ENCODE measurements around the gene CELF5. TPM values are rescaled to one million over a fixed set of nuclear protein-coding genes. Genes with fewer than 3 reads are reported as not detected.

Gene CELF5
- total RNA-seq, 6 experiments from 2014 or later: 0.07 to 1.6 (median 0.34) TPM

DNA sequence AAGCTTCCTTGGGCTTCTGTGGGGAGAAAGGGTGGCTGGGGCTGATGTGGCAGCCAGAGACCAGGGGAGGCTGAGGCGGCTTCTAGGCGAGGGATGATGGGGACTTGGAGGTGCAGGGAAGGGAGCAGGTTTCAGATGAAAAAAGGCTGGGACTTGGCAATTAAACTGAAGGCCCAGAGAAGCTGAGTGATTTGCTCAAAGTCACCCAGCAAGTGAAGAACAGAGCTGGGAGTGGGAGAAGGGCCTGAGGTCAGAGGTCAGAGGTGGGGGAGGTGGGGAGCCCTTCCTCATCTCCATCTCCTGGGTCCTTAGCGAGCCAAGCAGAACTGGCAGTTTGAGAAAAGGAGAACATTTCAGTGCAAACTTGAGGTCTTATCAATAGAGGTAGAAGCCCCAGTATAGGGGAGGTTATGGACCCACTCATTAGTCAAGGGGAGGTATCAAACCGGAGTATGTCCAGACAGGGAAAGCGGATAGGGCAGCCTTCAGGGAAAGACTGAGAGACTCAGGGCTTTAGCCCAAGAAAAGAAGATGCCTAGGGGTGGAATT, 92.3 kb downstream of the CELF5 start:
- intact Hi-C loops (cut with DNase I): no loop called here
- ATAC-seq (no peak), DNase-seq (no peak)
- Histone ChIP-seq H3K4me3 (no peak overlapping the region), H3K27ac (no peak overlapping the region), H3K27me3 (no peaks in the 10 kb centered on the region), H3K9me3 (no peaks in the 10 kb centered on the region), H3K36me3 (no peaks in the 10 kb centered on the region), H3K4me1 (no peaks in the 10 kb centered on the region)
- TF ChIP-seq POLR2A (IDR thresholded peaks at IDR 0.05): no peak
- TF ChIP-seq, protein P1, sequence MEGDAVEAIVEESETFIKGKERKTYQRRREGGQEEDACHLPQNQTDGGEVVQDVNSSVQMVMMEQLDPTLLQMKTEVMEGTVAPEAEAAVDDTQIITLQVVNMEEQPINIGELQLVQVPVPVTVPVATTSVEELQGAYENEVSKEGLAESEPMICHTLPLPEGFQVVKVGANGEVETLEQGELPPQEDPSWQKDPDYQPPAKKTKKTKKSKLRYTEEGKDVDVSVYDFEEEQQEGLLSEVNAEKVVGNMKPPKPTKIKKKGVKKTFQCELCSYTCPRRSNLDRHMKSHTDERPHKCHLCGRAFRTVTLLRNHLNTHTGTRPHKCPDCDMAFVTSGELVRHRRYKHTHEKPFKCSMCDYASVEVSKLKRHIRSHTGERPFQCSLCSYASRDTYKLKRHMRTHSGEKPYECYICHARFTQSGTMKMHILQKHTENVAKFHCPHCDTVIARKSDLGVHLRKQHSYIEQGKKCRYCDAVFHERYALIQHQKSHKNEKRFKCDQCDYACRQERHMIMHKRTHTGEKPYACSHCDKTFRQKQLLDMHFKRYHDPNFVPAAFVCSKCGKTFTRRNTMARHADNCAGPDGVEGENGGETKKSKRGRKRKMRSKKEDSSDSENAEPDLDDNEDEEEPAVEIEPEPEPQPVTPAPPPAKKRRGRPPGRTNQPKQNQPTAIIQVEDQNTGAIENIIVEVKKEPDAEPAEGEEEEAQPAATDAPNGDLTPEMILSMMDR (IDR thresholded peaks at IDR 0.05): no peak
- 71% methylated on average over 5 of the region's 5 CpGs for WGBS (ENCODE audit: insufficient coverage, low coverage, low lambda C conversion rate, missing lambda C conversion rate)

DNA sequence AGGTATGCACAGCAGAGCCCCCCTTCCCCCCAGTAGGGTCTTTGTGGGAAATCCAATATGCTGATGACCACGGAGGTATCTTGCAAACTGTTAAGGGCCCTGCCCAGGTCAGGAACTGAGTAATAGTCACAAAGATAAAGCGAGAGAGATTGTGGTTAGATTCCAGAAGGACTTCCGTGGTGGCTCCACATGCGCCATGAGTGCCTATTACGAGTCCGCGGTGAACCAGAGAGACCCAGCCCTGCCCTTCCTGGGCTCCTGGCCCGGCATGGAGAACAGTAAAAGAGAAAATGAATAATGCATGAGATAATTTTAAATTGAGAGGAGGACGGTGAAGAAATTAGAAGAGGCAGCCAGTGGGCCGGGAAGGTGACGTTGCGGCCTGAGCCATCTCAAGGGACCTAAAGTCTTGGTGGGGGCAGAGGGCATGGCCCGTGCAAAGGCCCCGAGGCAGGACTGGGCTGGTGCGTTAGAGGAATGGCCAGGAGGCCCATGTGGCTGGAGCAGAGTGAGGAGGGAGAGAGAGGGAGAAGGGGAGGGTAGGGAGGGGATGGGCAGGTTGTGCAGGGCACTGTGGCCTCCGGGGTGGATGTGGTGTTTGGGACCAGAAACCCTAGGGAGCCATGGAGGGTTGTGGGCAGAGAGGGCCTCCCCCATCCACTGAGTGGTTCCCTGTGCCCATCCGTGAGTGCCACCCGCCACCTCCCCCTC, 95.3 kb downstream of the CELF5 start:
- intact Hi-C loops (cut with DNase I): loop anchor here (5.0 to 10.0 kb wide), 2 partner anchors 115 to 158 kb away; no protein-coding TSS in a partner anchor
- TF ChIP-seq, protein P1 (IDR thresholded peaks at IDR 0.05): no peak
- no peak for TF ChIP-seq POLR2A (IDR thresholded peaks at IDR 0.05)
- Histone ChIP-seq H3K4me1 (no peaks in the 10 kb centered on the region), H3K4me3 (no peak overlapping the region), H3K9me3 (no peaks in the 10 kb centered on the region), H3K27ac (no peak overlapping the region), H3K27me3 (no peaks in the 10 kb centered on the region), H3K36me3 (no peaks in the 10 kb centered on the region)
- WGBS (ENCODE audit: insufficient coverage, low coverage, low lambda C conversion rate, missing lambda C conversion rate): 37% methylated on average over 13 of the region's 18 CpGs
- DNase-seq (no peak), ATAC-seq (no peak)

DNA sequence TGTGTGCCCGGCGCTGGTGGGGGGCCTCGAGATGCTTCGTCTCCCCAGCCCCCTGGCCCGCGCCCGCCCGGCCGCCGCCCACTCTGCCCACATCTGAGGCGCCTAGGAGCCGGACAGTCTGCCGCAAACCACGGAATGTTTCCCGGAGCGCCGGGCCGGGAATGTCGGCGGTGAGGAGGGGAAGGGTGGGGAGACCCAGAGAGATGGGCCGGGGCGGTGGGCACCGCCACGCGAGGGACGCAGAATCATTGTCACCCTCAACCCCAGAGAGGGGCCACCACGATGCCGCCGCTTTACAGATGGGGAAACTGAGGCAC, 95.9 kb downstream of the CELF5 start:
- H3K9me3 ChIP-seq: no peaks in the 10 kb centered on the region
- DNase-seq (no peak), ATAC-seq (no peak)
- H3K36me3 ChIP-seq: no peaks in the 10 kb centered on the region
- WGBS (ENCODE audit: insufficient coverage, low coverage, low lambda C conversion rate, missing lambda C conversion rate): 70% methylated on average over 2 of the region's 29 CpGs
- intact Hi-C loops (cut with DNase I): loop anchor here (5.0 to 10.0 kb wide), 2 partner anchors 114 to 157 kb away; no protein-coding TSS in a partner anchor
- no peak overlapping the region for H3K4me3 ChIP-seq
- no peak overlapping the region for H3K27ac ChIP-seq
- TF ChIP-seq, protein P1 (IDR thresholded peaks at IDR 0.05): no peak
- no peak for TF ChIP-seq POLR2A (IDR thresholded peaks at IDR 0.05)
- no peaks in the 10 kb centered on the region for H3K4me1 ChIP-seq
- no peaks in the 10 kb centered on the region for H3K27me3 ChIP-seq

DNA sequence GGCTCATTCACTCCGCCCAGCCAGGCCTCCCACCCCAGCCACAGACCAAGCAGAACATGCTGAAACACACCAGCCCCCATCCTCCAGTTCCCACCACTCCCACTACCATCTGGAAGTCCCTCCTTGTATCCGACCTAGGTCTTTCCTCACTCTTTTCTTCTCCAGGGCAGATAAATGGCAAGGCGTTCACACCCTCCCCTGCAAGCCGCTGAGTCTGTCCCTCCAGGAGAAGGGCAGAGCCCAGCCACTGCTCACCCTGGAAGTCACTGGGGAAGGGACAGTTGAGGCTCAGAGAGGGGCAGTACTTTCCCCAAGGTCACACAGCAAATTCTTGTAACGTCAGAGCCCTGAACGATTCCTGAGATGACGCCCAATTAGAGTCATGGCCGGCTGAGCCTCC, 96.4 kb downstream of the CELF5 start:
- DNase-seq: no peak
- H3K27me3 ChIP-seq: no peaks in the 10 kb centered on the region
- no peaks in the 10 kb centered on the region for H3K36me3 ChIP-seq
- H3K4me3 ChIP-seq: no peak overlapping the region
- H3K9me3 ChIP-seq: no peaks in the 10 kb centered on the region
- H3K4me1 ChIP-seq: no peaks in the 10 kb centered on the region
- TF ChIP-seq, protein P1 (IDR thresholded peaks at IDR 0.05): no peak
- intact Hi-C loops (cut with DNase I): loop anchor here (5.0 to 10.0 kb wide), 2 partner anchors 114 to 156 kb away; no protein-coding TSS in a partner anchor
- H3K27ac ChIP-seq: no peak overlapping the region
- ATAC-seq: no peak
- 41% methylated on average over 5 of the region's 8 CpGs for WGBS (ENCODE audit: insufficient coverage, low coverage, low lambda C conversion rate, missing lambda C conversion rate)

Data from right lobe of liver (tissue), 6 donors.